Transverse colon (tissue), 4 donors: ENCODE data around the gene CIPC. TPM values are rescaled to one million over a fixed set of nuclear protein-coding genes. Genes with fewer than 3 reads are reported as not detected.

ENCODE experiments used
- DNase-seq: peaks from one replicate; pipeline ENCODE4 v3.0.0-alpha.2; 2019
- H3K27ac ChIP-seq, 4 donors: fragments of 200-600 bp; sonication (generic); 2 replicates each; pipeline ENCODE4 v1.5.1; 2016 to 2018; ENCODE audit warnings: inconsistent platforms in 4 of 4
- H3K27me3 ChIP-seq: fragments of 200-600 bp; sonication (generic); 2 replicates; pipeline ENCODE4 v1.5.1; 2017; ENCODE audit warnings: inconsistent platforms
- H3K36me3 ChIP-seq, 4 donors: fragments of 200-600 bp; sonication (generic); 2 replicates each; pipeline ENCODE4 v1.5.1; 2017 to 2019; ENCODE audit warnings: inconsistent platforms in 4 of 4
- H3K4me1 ChIP-seq, 4 donors: fragments of 200-600 bp; sonication (generic); 2 replicates each; pipeline ENCODE4 v1.5.1; 2017 to 2020; ENCODE audit warnings: inconsistent platforms in 4 of 4
- H3K4me3 ChIP-seq, 4 donors: fragments of 200-600 bp; sonication (generic); 1 replicate in 1 of 4; 2 replicates in 3 of 4; pipeline versions ENCODE4 v1.5.1 to v1.6.1; 2017 to 2019; ENCODE audit warnings: inconsistent platforms in 4 of 4
- H3K9me3 ChIP-seq, 2 donors: fragments of 200-600 bp; sonication (generic); 2 replicates each; pipeline ENCODE4 v1.5.1; 2017 to 2019; ENCODE audit warnings: inconsistent platforms in 2 of 2
- EP300 ChIP-seq: sonication (generic); formaldehyde crosslinking; IDR thresholded peaks from one replicate; pipeline ENCODE4 v1.6.1; 2017; ENCODE audit warnings: antibody characterized with exemption, low read depth
- POLR2A ChIP-seq: fragments of 450-650 bp; IDR thresholded peaks from one replicate; pipeline ENCODE4 v1.6.1; 2016; ENCODE audit warnings: antibody characterized with exemption, mild to moderate bottlenecking, moderate library complexity
- POLR2AphosphoS5 ChIP-seq, 3 donors: sonication (generic); formaldehyde crosslinking; IDR thresholded peaks; one replicate each; pipeline ENCODE4 v1.6.1; 2016; ENCODE audit warnings: antibody characterized with exemption in 3 of 3
- WGBS, 2 donors: methylation state at CpG; one replicate each; pipeline ENCODE4 v1.1.5; 2018; ENCODE audit warnings: low coverage in 1 of 2; 5-methylcytosine and 5-hydroxymethylcytosine counted together
- in situ Hi-C, 4 donors: fragments of 200-750 bp; cut with MboI; loops; one replicate each; pipeline versions ENCODE4 v1.15.0 to v1.15.1; 2017; ENCODE audit warnings: low sequenced_read_pairs in 3 of 4, low pct_ligation_motif_present in 1 of 4, low pct_unique_long_range_greater_than_20kb in 1 of 4
- intact Hi-C: fragments of 100-400 bp; cut with DNase I; formaldehyde crosslinking; loops from one replicate; pipeline ENCODE4 v1.15.1; 2023; ENCODE audit warnings: low total_unique reads
- total RNA-seq, 4 donors: library from RNA; depleted of rRNA; stranded (reverse); fragments of >200 nt; gene quantifications; one replicate each; pipeline ENCODE4 v1.1.0, GENCODE V29; 2016
- TF ChIP-seq, protein P1 (sequence below), 5 experiments: fragments of 200-600 bp in 3 of 5; fragments of 450-650 bp in 2 of 5; sonication (generic) in 3 of 5; IDR thresholded peaks; 1 replicate in 2 of 5; 2 replicates in 3 of 5; pipeline ENCODE4 v1.5.1; 2016 to 2017; ENCODE audit warnings: antibody characterized with exemption in 5 of 5, inconsistent platforms in 3 of 5, mild to moderate bottlenecking in 2 of 5, moderate library complexity in 1 of 5

The CIPC gene
- total RNA-seq, 4 donors from 2014 or later: 30.8 to 97.1 (median 67.8) TPM

DNA sequence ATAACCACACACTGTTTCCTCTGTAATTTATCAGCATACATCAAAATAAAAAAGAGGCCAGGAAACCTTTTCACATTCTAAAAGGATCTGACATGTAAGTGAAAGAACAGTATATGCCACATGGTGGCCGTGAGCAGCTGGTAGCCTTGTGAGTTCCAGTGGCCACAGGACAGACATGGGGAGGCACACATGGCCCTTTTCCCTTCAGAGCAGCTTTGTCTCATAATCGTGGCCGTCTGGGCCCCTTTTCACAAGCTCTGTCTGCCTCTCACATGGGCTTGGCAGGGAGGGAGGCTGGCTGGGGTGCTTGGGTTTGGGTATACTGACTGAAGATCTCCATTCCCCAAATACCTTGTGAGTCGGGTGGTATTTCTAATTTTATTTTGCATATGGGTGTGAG is 45.0 kb downstream of the CIPC start:
- H3K27me3 ChIP-seq: peaks cover 94% of the 10 kb centered on the region
- no peak overlapping the region for H3K27ac ChIP-seq
- no peak overlapping the region for H3K4me3 ChIP-seq
- WGBS, 2 donors: 8 to 17% methylated on average over 2 to 4 of the region's 4 CpGs
- TF ChIP-seq POLR2A (no peak), POLR2AphosphoS5 (IDR thresholded peaks at IDR 0.05) (no peak), EP300 (no peak)
- TF ChIP-seq, protein P1, sequence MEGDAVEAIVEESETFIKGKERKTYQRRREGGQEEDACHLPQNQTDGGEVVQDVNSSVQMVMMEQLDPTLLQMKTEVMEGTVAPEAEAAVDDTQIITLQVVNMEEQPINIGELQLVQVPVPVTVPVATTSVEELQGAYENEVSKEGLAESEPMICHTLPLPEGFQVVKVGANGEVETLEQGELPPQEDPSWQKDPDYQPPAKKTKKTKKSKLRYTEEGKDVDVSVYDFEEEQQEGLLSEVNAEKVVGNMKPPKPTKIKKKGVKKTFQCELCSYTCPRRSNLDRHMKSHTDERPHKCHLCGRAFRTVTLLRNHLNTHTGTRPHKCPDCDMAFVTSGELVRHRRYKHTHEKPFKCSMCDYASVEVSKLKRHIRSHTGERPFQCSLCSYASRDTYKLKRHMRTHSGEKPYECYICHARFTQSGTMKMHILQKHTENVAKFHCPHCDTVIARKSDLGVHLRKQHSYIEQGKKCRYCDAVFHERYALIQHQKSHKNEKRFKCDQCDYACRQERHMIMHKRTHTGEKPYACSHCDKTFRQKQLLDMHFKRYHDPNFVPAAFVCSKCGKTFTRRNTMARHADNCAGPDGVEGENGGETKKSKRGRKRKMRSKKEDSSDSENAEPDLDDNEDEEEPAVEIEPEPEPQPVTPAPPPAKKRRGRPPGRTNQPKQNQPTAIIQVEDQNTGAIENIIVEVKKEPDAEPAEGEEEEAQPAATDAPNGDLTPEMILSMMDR (IDR thresholded peaks at IDR 0.05): no peak
- H3K4me1 ChIP-seq: peaks cover 0 to 26% (median 20%) of the 10 kb centered on the region in 4 donors
- intact Hi-C loops: no loop called here
- H3K9me3 ChIP-seq: no peaks in the 10 kb centered on the region
- no peak for DNase-seq
- H3K36me3 ChIP-seq: no peaks in the 10 kb centered on the region
- in situ Hi-C loops: loop anchor here in 2 of 4 donors (10.0 to 25.0 kb wide), 2 partner anchors 169 to 172 kb away; partner anchors contain the start of genes GSTZ1 (in 1 of the 2) and POMT2 (in 1 of the 2)

DNA sequence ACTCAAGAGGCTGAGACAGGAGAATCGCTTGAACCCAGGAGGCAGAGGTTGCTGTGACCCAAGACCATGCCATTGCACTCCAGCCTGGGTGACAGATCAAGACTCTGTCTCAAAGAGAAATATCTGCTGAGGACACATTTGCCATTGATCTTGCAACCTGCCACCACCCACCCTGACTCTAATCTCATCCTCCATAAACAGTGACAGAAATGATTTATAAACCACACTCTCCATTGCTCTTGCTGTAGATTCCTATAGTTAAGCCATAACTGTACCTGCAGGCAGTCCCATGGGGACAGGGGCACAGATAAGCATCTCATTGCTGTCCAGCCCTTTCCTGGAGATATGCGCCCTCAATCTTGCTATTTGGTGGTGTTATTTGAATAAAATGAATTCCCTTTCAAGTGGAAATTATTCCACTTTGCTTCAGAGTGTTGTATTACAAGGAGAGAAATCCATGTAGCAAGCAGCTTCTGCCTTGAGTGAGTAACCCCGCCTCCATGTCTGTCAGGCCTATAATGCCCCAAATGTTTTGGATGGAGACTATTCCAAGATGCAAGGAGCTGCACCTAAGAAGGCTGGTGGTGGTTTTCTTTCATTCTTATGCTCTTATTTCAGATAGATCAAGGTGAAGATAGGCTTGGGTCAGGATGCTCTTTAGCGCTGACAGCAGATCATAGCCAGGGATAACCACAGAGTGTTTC is 46.5 kb downstream of the CIPC start:
- Histone ChIP-seq H3K4me1 (peaks cover 0 to 22% (median 18%) of the 10 kb centered on the region in 4 donors), H3K9me3 (no peaks in the 10 kb centered on the region), H3K4me3 (no peak overlapping the region), H3K27me3 (peaks cover 79% of the 10 kb centered on the region), H3K27ac (no peak overlapping the region), H3K36me3 (no peaks in the 10 kb centered on the region)
- TF ChIP-seq, protein P1 (IDR thresholded peaks at IDR 0.05): no peak
- no peak for TF ChIP-seq POLR2A
- no peak for TF ChIP-seq EP300
- TF ChIP-seq POLR2AphosphoS5 (IDR thresholded peaks at IDR 0.05): no peak
- intact Hi-C loops (no loop called here), in situ Hi-C loops (loop anchor here in 2 of 4 donors (10.0 to 25.0 kb wide), 2 partner anchors 168 to 170 kb away; partner anchors contain the start of genes GSTZ1 (in 1 of the 2) and POMT2 (in 1 of the 2))
- DNase-seq: no peak
- WGBS, 2 donors: 71% methylated on average over 4 of the region's 4 CpGs; no CpG with 5 or more reads in 1 of the 2 donors

DNA sequence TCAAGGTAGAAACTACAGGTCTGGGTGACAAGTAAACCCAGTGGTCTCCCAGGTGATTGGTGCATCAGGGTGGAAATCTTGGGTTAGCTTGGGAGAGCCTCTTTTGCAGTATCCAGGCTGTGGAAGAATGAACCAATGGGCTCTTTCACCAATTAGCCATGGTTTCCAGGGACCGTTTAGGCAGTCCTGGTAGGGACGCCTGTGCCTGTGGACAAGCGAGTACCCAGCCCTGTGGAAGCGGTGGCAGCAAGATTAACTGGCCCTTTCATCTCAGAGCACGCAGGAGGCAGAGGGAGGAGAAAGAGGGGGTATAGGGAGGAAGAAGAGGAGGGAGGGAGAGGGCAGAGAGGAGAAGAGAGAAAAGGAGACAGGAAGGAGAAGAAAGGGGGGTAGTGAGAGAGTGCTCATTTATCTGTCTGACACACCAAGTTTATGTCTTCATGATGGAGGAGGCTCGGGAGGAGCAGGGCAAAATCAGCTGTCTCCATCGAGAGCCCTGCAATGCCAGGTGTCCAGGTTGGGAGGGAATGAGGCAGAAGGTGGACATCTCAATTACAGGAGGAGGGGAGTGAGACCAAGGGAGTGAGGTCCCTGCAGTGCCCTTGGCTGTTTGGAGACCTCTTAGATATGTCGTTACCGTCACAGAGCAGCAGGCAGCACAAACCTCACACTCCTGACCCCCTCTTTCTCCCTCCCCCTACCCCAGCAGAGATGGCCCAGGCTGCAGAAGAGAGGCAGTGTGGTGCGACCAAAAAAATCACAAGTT is 48.1 kb downstream of the CIPC start:
- H3K27ac ChIP-seq: no peak overlapping the region
- H3K4me3 ChIP-seq: no peak overlapping the region
- TF ChIP-seq, protein P1 (IDR thresholded peaks at IDR 0.05): no peak
- TF ChIP-seq POLR2AphosphoS5 (IDR thresholded peaks at IDR 0.05) (no peak), EP300 (no peak), POLR2A (no peak)
- no peaks in the 10 kb centered on the region for H3K9me3 ChIP-seq
- peaks cover 63% of the 10 kb centered on the region for H3K27me3 ChIP-seq
- H3K4me1 ChIP-seq: peaks cover 0 to 8% (median 8%) of the 10 kb centered on the region in 4 donors
- DNase-seq: no peak
- WGBS, 2 donors: 4 to 16% methylated on average over 7 to 10 of the region's 10 CpGs
- intact Hi-C loops (no loop called here), in situ Hi-C loops (loop anchor here in 2 of 4 donors (10.0 to 25.0 kb wide), 2 partner anchors 166 to 169 kb away; partner anchors contain the start of genes GSTZ1 (in 1 of the 2) and POMT2 (in 1 of the 2))
- no peaks in the 10 kb centered on the region for H3K36me3 ChIP-seq
